ENCODE measurements around the gene PLD4.

Gene PLD4

GRCh38 chr14:104953896-104954656, 29.4 kb downstream of the PLD4 start:
- no peak for TF ChIP-seq CTCF (IDR thresholded peaks at IDR 0.05; ENCODE audit: insufficient read depth, low read length, missing control alignments)
- POLR2A ChIA-PET, result no interaction called here
- DNase-seq (ENCODE audit: low read depth, low spot score), result no peak
- H3K4me3 ChIP-seq (ENCODE audit: low read depth, low read length), result no peak overlapping the region
- CTCF ChIA-PET, result interaction anchor here (1.3 to 1.4 kb wide), 2 partner anchors 21 to 23 kb away, joined by 3 to 4 read pairs; no protein-coding TSS in a partner anchor

- no peak for TF ChIP-seq CTCF (IDR thresholded peaks at IDR 0.05; ENCODE audit: insufficient read depth, low read length, missing control alignments)
- POLR2A ChIA-PET, result no interaction called here
- no peak for DNase-seq (ENCODE audit: low read depth, low spot score)
- CTCF ChIA-PET, result interaction anchor here (1.3 to 1.4 kb wide), 4 partner anchors 13 to 59 kb away, joined by 3 to 5 read pairs (median 4); no protein-coding TSS in a partner anchor
- H3K4me3 ChIP-seq (ENCODE audit: low read depth, low read length), result no peak overlapping the region
Observed at GRCh38 chr14:104954746-104955395, 30.2 kb downstream of the PLD4 start.

GRCh38 chr14:104955396-104955770, 30.7 kb downstream of the PLD4 start:
- TF ChIP-seq CTCF (IDR thresholded peaks at IDR 0.05; ENCODE audit: insufficient read depth, low read length, missing control alignments), result no peak
- ChIA-PET CTCF (interaction anchor here (1.3 to 1.4 kb wide), 3 partner anchors 12 to 59 kb away, joined by 3 to 5 read pairs (median 4); no protein-coding TSS in a partner anchor), POLR2A (no interaction called here)
- DNase-seq (ENCODE audit: low read depth, low spot score), result no peak
- no peak overlapping the region for H3K4me3 ChIP-seq (ENCODE audit: low read depth, low read length)

GRCh38 chr14:104956290-104956890, 31.7 kb downstream of the PLD4 start:
- CTCF ChIA-PET, result interaction anchor here (1.3 kb wide), 1 partner anchor 60 kb away, joined by 5 read pairs; no protein-coding TSS in a partner anchor
- DNase-seq (ENCODE audit: low read depth, low spot score), result no peak
- TF ChIP-seq CTCF (IDR thresholded peaks at IDR 0.05; ENCODE audit: insufficient read depth, low read length, missing control alignments), result no peak
- H3K4me3 ChIP-seq (ENCODE audit: low read depth, low read length), result no peak overlapping the region
- POLR2A ChIA-PET, result no interaction called here

- CTCF ChIA-PET, result interaction anchor here (0.5 to 0.7 kb wide), 3 partner anchors 23 to 95 kb away, joined by 3 to 4 read pairs (median 3); no protein-coding TSS in a partner anchor
- TF ChIP-seq CTCF (IDR thresholded peaks at IDR 0.05; ENCODE audit: insufficient read depth, low read length, missing control alignments), result no peak
- no peak overlapping the region for H3K4me3 ChIP-seq (ENCODE audit: low read depth, low read length)
- POLR2A ChIA-PET, result no interaction called here
- DNase-seq (ENCODE audit: low read depth, low spot score), result no peak
Observed at GRCh38 chr14:104957146-104958113, 32.8 kb downstream of the PLD4 start.
